Suprapubic skin (tissue), 4 donors: Measurements from ENCODE around the gene ASB4. TPM values are rescaled to one million over a fixed set of nuclear protein-coding genes. Genes with fewer than 3 reads are reported as not detected.
"Not testable (repeated sequence)": the region's sequence is repeated elsewhere in the genome, so short reads cannot be mapped to it uniquely, and the experiment has no call there.

Source experiments
- DNase-seq, 2 donors: peaks; one replicate each; pipeline ENCODE4 v3.0.0-alpha.2; 2019; ENCODE audit warnings: low spot score in 2 of 2
- H3K27ac ChIP-seq: fragments of 200-600 bp; sonication (generic); one replicate; pipeline ENCODE4 v1.5.1; 2019
- H3K27me3 ChIP-seq: fragments of 200-600 bp; sonication (generic); one replicate; pipeline ENCODE4 v1.5.1; 2019
- H3K36me3 ChIP-seq: fragments of 200-600 bp; sonication (generic); one replicate; pipeline ENCODE4 v1.5.1; 2019
- H3K4me1 ChIP-seq: fragments of 200-600 bp; sonication (generic); one replicate; pipeline ENCODE4 v1.5.1; 2019
- H3K4me3 ChIP-seq: fragments of 200-600 bp; sonication (generic); one replicate; pipeline ENCODE4 v1.5.1; 2019; ENCODE audit warnings: mild to moderate bottlenecking
- H3K9me3 ChIP-seq: fragments of 200-600 bp; sonication (generic); one replicate; pipeline ENCODE4 v1.5.1; 2019
- EP300 ChIP-seq: sonication (generic); formaldehyde crosslinking; IDR thresholded peaks from one replicate; pipeline ENCODE4 v1.6.1; 2017; ENCODE audit warnings: antibody characterized with exemption
- POLR2A ChIP-seq, 2 donors: fragments of 450-650 bp; IDR thresholded peaks; one replicate each; pipeline ENCODE4 v1.6.1; 2017; ENCODE audit warnings: antibody characterized with exemption in 2 of 2, mild to moderate bottlenecking in 2 of 2, moderate library complexity in 2 of 2
- POLR2AphosphoS5 ChIP-seq, 3 donors: sonication (generic); formaldehyde crosslinking; IDR thresholded peaks; one replicate each; pipeline ENCODE4 v1.6.1; 2017; ENCODE audit warnings: antibody characterized with exemption in 3 of 3
- WGBS: methylation state at CpG from one replicate; pipeline ENCODE4 v1.1.5; 2018; 5-methylcytosine and 5-hydroxymethylcytosine counted together
- total RNA-seq, 4 donors: library from RNA; depleted of rRNA; stranded (reverse); fragments of >200 nt; gene quantifications; one replicate each; pipeline ENCODE4 v1.1.0, GENCODE V29; 2016
- TF ChIP-seq, protein P1 (sequence below), 2 donors: fragments of 200-600 bp in 1 of 2; fragments of 450-650 bp in 1 of 2; sonication (generic) in 1 of 2; IDR thresholded peaks; one replicate each; pipeline ENCODE4 v1.5.1; 2016 to 2019; ENCODE audit warnings: antibody characterized with exemption in 2 of 2, mild to moderate bottlenecking in 1 of 2, moderate library complexity in 1 of 2

The ASB4 gene
- total RNA-seq, 4 donors from 2014 or later, result 0.13 to 0.31 TPM; not detected in 2

DNA sequence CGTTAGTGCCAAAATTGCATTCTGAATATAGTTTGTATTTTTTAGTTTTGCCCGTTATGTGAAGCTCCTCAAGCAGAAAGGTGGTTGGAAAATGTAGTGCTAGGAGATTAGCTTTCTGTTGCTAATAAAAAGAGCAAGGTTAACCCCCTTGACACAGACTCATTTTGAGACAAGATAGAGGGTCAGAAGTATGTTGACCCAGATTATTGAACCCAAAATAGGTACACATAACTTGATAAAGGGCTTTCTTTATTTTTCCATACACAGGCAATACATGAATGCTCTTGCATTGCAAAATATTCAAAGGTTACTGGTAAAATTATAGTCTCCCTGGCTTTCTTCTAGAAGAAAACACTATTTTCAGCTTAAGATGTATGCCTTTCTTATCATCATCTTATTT lies 40.9 kb upstream of the ASB4 start:
- Histone ChIP-seq H3K27me3 (no peaks in the 10 kb centered on the region), H3K27ac (no peak overlapping the region), H3K36me3 (no peaks in the 10 kb centered on the region), H3K9me3 (no peaks in the 10 kb centered on the region), H3K4me1 (no peaks in the 10 kb centered on the region), H3K4me3 (no peak overlapping the region)
- no peak for TF ChIP-seq POLR2A (IDR thresholded peaks at IDR 0.05)
- no peak for TF ChIP-seq POLR2AphosphoS5 (IDR thresholded peaks at IDR 0.05)
- TF ChIP-seq EP300, result no peak
- TF ChIP-seq, protein P1, sequence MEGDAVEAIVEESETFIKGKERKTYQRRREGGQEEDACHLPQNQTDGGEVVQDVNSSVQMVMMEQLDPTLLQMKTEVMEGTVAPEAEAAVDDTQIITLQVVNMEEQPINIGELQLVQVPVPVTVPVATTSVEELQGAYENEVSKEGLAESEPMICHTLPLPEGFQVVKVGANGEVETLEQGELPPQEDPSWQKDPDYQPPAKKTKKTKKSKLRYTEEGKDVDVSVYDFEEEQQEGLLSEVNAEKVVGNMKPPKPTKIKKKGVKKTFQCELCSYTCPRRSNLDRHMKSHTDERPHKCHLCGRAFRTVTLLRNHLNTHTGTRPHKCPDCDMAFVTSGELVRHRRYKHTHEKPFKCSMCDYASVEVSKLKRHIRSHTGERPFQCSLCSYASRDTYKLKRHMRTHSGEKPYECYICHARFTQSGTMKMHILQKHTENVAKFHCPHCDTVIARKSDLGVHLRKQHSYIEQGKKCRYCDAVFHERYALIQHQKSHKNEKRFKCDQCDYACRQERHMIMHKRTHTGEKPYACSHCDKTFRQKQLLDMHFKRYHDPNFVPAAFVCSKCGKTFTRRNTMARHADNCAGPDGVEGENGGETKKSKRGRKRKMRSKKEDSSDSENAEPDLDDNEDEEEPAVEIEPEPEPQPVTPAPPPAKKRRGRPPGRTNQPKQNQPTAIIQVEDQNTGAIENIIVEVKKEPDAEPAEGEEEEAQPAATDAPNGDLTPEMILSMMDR (IDR thresholded peaks at IDR 0.05), result no peak
- DNase-seq, result no peak
- WGBS, result 72% methylated on average over 2 of the region's 2 CpGs

DNA sequence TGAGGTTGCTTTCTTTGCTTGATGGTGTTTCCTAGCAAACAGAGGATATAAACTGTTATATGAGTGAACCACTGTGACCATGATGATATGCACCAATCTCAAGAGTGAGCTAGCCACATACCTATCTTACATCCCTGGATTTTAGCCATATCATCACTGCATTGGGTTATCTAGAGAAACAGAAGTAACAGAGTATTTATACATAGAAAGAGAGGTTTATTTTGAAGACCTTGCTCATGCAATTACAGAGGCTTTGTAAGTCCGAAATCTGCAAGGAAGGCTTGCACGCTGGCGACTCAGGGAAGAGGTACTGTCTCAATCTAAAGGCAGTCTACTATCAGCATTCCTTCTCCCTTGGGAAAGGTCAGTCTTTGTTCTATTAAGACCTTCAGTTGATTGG lies 39.1 kb upstream of the ASB4 start:
- 83% methylated on average over 3 of the region's 3 CpGs for WGBS
- Histone ChIP-seq H3K27ac (no peak overlapping the region), H3K36me3 (no peaks in the 10 kb centered on the region), H3K27me3 (no peaks in the 10 kb centered on the region), H3K4me3 (no peak overlapping the region), H3K9me3 (no peaks in the 10 kb centered on the region), H3K4me1 (no peaks in the 10 kb centered on the region)
- DNase-seq, result no peak
- no peak for TF ChIP-seq EP300
- TF ChIP-seq, protein P1 (IDR thresholded peaks at IDR 0.05), result no peak
- no peak for TF ChIP-seq POLR2A (IDR thresholded peaks at IDR 0.05)
- TF ChIP-seq POLR2AphosphoS5 (IDR thresholded peaks at IDR 0.05), result no peak

DNA sequence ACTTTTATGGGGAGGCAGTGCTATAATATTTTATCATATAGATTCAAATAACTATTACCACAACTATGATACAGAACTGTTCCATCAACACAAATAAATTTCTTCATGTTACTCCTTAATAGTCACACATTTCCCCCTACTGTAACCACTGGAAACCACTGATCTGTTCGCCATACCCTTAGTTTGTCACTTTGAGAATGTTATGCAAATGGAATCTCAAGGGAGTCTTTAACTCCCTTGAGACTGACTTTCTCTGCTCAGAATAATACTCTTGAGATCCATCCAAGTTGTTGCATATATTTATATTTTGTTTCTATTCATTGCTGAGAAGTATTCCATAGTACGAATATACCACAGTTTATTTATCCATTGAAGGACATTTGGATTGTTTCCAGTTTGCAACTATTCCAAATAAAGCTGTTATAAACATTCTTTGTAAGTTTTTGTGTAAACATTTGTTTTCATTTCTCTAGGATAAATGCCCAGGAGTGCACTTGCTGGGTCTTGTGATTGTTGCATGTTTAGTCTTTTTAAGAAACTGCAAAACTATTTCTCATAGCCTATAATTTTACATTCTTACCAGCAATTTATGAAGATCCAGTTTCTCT lies 31.2 kb upstream of the ASB4 start:
- WGBS, result 68% methylated on average over 2 of the region's 2 CpGs
- no peak for TF ChIP-seq EP300
- TF ChIP-seq POLR2A (IDR thresholded peaks at IDR 0.05), result no peak
- no peak for TF ChIP-seq POLR2AphosphoS5 (IDR thresholded peaks at IDR 0.05)
- TF ChIP-seq, protein P1 (IDR thresholded peaks at IDR 0.05), result no peak

DNA sequence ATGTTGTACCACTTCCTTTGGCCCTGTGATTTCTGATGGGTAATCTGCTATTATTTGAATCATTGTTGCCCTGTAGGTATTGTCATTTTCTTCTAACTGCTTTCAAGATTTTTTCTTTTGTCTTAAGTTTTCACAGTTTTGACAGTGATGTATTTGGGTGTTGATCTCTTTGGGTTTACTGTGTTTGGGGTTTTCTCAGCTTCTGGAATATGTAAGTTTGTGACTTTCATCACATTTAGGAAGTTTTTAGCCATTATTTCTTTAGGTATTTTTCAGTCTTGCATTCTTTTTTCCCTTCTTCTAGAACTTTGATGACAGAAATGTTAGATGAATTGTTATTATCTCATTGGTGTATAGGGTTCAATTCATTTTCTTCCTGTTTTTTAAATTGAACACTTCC lies 27.8 kb upstream of the ASB4 start:
- H3K9me3 ChIP-seq, result no peaks in the 10 kb centered on the region
- TF ChIP-seq, protein P1 (IDR thresholded peaks at IDR 0.05), result no peak
- TF ChIP-seq POLR2A (IDR thresholded peaks at IDR 0.05) (no peak), EP300 (no peak), POLR2AphosphoS5 (IDR thresholded peaks at IDR 0.05) (no peak)
- no peak for DNase-seq
- H3K4me1 ChIP-seq, result no peaks in the 10 kb centered on the region
- H3K36me3 ChIP-seq, result no peaks in the 10 kb centered on the region
- no peak overlapping the region for H3K27ac ChIP-seq
- H3K27me3 ChIP-seq, result no peaks in the 10 kb centered on the region
- no peak overlapping the region for H3K4me3 ChIP-seq

More for the DNA sequence above, 31.2 kb upstream of the ASB4 start:
- H3K27me3 ChIP-seq, result no peaks in the 10 kb centered on the region
- no peak for DNase-seq
- H3K36me3 ChIP-seq, result no peaks in the 10 kb centered on the region
- no peaks in the 10 kb centered on the region for H3K4me1 ChIP-seq
- H3K4me3 ChIP-seq, result no peak overlapping the region
- H3K9me3 ChIP-seq, result no peaks in the 10 kb centered on the region
- H3K27ac ChIP-seq, result no peak overlapping the region

DNA sequence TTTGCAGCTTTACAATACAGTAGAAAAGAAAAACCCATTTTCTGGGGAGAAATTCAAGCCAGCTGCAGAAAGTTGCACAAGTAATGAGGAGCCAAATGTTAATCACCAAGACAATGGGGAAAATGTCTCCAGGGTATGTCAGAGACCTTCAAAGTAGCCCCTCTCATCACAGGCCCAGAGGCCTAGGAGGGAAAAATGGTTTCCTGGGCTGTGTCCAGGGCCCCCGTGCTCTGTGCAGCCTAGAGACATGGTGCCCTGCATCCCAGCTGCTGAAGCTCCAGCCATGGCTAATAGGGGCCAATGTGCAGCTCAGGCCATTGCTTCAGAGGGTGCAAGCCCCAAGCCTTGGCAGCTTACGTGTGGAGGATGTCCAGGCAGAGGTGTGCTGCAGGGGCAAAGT lies 25.1 kb upstream of the ASB4 start:
- not testable (repeated sequence) for DNase-seq, H3K4me1 ChIP-seq, H3K27me3 ChIP-seq, H3K27ac ChIP-seq, H3K9me3 ChIP-seq, H3K4me3 ChIP-seq, H3K36me3 ChIP-seq
- 89% methylated on average over 2 of the region's 2 CpGs for WGBS
